AG10803 (cell line): ENCODE results near the gene TAOK2.
A peak's percentile ranks its signal among the peaks of the same experiment; 100 is the strongest.

Experiments used
- DNase-seq: peaks from one replicate; pipeline ENCODE4 v3.0.0; 2010; ENCODE audit warnings: low read depth
- H3K4me3 ChIP-seq: 2 replicates; pipeline ENCODE4 v1.5.1; 2011; ENCODE audit warnings: mild to moderate bottlenecking, low read length, control low read depth
- TF ChIP-seq, protein P1 (sequence below): conservative IDR thresholded peaks from 2 replicates; pipeline ENCODE4 v1.5.1; 2011; ENCODE audit warnings: mild to moderate bottlenecking, low read length, control low read depth, inconsistent platforms

The TAOK2 gene

GRCh38 chr16:29940656-29941055 lies 33.0 kb upstream of the TAOK2 start:
- DNase-seq, result no peak
- H3K4me3 ChIP-seq, result no peak overlapping the region
- TF ChIP-seq, protein P1, sequence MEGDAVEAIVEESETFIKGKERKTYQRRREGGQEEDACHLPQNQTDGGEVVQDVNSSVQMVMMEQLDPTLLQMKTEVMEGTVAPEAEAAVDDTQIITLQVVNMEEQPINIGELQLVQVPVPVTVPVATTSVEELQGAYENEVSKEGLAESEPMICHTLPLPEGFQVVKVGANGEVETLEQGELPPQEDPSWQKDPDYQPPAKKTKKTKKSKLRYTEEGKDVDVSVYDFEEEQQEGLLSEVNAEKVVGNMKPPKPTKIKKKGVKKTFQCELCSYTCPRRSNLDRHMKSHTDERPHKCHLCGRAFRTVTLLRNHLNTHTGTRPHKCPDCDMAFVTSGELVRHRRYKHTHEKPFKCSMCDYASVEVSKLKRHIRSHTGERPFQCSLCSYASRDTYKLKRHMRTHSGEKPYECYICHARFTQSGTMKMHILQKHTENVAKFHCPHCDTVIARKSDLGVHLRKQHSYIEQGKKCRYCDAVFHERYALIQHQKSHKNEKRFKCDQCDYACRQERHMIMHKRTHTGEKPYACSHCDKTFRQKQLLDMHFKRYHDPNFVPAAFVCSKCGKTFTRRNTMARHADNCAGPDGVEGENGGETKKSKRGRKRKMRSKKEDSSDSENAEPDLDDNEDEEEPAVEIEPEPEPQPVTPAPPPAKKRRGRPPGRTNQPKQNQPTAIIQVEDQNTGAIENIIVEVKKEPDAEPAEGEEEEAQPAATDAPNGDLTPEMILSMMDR, result no peak

DNA sequence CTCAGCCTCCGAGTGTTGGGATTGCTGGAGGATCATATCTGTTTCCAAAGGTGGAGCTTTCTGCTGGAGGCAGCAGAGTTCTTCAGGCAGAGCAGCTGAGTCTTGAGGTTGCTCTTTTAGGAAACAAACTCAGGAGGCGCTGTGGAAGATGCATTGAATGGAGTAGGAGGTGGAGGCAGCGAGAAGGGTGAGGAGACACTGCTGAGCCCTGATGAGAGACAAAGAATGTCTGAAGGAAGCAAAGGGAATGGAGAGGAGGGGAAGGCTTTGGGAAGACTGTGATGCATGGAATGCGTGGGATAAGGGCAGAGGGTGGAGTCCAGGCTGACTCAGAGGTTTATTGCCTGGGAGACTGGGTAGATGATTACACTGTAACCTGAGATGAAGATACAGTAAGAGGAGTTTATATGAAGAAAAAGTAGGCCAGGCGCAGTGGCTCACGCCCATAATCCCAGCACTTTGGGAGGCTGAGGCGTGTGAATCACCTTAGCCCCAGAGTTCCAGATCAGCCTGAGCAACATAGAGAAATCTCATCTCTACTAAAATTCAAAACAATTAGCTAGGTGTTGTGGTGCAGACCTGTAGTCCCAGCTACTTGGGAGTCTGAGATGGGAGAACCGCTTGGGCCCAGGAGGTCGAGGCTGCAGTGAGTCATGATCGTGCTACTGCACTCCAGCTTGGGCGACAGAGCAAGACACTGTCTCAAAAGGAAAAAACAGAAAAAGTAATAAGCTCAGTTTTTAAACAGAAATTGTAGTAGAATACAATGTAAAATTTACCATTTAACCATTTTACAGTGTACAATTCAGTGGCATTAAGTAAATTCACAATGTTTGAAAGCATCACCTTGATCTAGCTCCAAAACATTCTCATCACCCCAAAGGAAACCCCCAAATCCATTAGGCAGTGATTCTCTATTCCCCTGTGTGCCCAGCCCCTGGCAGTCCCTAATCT lies 29.5 kb upstream of the TAOK2 start:
- TF ChIP-seq, protein P1, result peak; percentile 57
- peak; percentile 98 for DNase-seq

GRCh38 chr16:29947897-29948296 lies 25.8 kb upstream of the TAOK2 start:
- no peak overlapping the region for H3K4me3 ChIP-seq
- TF ChIP-seq, protein P1, result no peak
- DNase-seq, result no peak

More for the DNA sequence above, 29.5 kb upstream of the TAOK2 start:
- peak overlapping the region; percentile 1 for H3K4me3 ChIP-seq

DNA sequence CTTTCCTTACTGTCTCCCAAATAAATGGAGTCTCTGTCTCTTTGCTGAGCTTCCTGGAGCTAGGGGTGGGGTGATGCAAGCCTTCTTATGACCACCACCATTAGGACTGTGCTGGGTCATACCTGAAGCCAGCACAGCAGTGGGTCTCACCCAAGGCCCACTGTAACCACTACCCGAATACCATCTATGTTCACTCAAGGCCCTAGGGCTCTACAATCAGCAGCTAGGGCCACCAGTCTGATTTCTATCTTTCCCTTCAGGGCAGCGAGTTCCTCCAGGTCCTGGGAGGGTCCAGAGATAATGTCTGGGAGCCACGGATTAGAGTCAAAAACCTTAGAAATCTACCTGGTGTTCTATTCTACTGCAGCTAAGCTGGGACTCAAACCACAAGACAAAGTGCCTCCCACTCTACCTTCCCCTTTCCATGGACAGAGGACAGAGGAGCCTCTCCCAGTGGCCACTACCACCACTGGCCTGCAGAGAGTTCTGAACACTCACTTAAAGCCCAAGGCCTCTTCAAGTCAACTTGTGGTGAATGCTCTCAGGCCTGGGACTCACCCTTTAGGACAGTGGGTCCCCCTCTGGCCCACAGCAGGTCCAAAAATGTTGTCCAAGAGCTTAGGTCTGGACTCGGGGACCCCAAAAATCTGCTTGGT lies 22.7 kb upstream of the TAOK2 start:
- TF ChIP-seq, protein P1, result no peak
- no peak overlapping the region for H3K4me3 ChIP-seq
- no peak for DNase-seq

GRCh38 chr16:29951625-29952365 lies 21.9 kb upstream of the TAOK2 start:
- TF ChIP-seq, protein P1, result no peak
- H3K4me3 ChIP-seq, result no peak overlapping the region
- no peak for DNase-seq

- DNase-seq, result no peak
- TF ChIP-seq, protein P1, result no peak
Observed at GRCh38 chr16:29958756-29959155, 14.9 kb upstream of the TAOK2 start.

More at GRCh38 chr16:29958756-29959155, 14.9 kb upstream of the TAOK2 start:
- no peak overlapping the region for H3K4me3 ChIP-seq
